SK-MEL-5 (cell line): ENCODE data around the gene ADAP1. TPM values are rescaled to one million over a fixed set of nuclear protein-coding genes. Genes with fewer than 3 reads are reported as not detected.
"Not testable (repeated sequence)": the region's sequence is repeated elsewhere in the genome, so short reads cannot be mapped to it uniquely, and the experiment has no call there.

Experiments used
- DNase-seq: peaks from one replicate; pipeline ENCODE4 v3.0.0-alpha.2; 2016; ENCODE audit warnings: low read depth, low spot score
- in situ Hi-C: cut with HindIII; loops from 2 replicates; pipeline ENCODE4 v1.10.0; 2016; ENCODE audit warnings: low sequenced_read_pairs, high pct_unique_total_duplicates, low pct_unique_long_range_greater_than_20kb
- total RNA-seq: library from RNA; depleted of rRNA; stranded (reverse); fragments of >200 nt; shearing (Covaris generic); gene quantifications from 2 replicates; pipeline ENCODE4 v1.2.3, GENCODE V29; 2014

Gene ADAP1
- total RNA-seq, 1 experiment from 2014 or later = 5.5 TPM

DNA sequence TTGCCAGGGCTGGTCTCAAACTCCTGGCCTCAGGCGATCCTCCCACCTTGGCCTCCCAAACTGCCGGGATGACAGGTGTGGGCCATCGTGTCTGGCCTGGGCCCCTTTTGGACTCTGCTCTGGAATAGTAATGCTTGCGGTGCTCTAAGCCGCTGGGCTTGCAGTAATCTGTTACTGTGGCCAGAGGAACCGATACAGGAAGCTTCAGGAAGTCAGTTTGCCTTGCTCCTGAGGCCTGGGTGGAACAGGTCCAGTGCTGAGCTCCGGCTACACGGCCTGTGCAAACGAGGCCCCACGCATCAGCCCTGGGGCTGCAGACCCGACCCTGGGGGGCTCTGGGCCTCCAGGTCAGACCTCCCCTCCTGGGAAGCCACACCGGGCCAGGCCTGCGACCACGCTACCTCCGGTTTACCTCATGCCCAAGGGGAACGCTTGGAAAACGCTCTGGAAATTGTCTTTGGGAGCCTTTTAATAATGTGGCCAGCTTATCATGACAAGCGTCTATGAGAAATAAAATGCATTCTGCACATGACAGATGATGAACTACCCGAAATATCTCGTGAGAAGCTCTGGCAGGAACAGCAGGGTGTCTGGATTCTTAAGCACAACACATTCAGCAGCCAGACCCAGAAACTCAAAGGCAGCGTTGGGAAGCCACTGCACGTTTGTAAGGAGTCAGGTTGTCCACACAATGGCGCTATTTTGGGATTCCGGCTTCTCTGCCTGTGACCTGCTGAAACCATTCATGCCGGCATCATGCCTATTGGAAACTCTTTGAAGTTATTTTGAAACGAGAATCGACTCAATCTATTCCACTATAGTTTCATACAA lies 10.1 kb upstream of the ADAP1 start:
- in situ Hi-C loops = no loop called here
- peak; percentile 83 for DNase-seq

GRCh38 chr7:963236-964078 lies 9.0 kb upstream of the ADAP1 start:
- in situ Hi-C loops = no loop called here
- no peak for DNase-seq

DNA sequence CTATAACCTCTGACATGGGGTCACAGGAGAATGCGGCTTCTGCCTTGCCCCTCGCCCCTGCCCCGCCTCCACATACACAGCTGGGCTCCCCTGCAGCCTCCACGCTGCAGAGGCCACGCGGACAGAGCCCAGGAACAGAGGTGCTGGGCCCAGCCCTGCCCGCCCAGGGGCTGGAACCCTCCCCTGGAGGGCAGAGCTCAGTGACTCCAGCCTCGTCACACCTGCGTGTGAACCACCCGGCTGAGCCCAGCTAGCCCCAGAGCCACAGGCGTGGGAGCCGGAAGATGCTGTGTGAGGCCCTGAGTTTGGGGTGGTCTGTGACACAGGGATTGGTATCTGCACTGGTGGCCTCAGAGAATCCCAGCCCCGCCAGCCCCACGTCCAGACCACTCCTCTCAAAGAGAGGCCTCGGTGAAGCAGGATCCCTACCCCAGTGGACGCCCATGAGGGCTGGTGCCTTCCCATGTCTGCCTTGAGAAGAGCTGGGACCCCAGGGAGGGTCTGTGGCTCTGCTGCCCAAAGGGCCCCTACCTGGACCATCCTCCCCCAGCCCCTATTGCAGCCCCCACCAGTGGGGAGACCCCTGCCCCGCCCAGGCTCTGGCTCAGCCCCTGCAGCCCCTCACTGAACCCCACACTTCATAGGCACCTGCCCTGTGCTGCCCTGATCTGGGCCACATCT lies 8.1 kb upstream of the ADAP1 start:
- DNase-seq = no peak
- in situ Hi-C loops = no loop called here

DNA sequence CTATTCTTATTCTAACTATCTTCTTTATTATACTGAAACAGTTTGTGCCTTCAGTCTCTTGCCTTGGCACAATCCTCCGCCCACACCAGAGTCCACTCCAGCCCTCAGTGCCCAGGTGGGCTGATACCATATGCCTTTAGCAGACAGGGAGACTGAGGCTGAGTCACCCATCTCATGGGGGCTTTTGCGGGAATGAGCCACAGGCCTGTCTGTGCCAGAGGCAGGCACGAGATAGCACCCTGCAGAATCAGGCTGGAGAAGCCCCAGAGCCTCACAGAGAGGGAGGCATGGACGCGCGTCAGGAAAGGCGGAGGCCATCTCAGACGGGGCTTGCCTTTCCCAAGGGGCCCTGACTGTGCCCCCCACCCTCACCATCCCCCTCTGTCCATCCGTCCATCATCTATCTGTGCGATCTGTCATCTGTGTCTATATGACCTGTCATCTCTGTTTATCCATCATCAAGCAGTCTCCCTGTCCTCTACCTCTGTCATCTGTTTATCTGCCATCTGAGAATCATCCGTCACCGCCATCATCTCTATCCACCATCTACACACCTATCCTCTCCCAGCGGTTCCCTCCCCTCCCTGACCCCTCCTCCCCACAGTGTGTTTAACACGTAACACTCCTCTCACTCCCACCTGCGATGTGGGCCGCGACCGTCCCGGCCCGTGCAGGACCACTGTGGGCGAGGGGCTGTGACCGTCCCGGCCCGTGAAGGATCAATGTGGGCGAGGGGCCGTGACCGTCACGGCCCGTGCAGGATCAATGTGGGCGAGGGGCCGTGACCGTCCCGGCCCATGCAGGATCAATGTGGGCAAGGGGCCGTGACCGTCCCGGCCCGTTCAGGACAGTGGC lies 7.3 kb upstream of the ADAP1 start:
- DNase-seq = no peak
- in situ Hi-C loops = no loop called here

GRCh38 chr7:960972-961371 lies 6.5 kb upstream of the ADAP1 start:
- in situ Hi-C loops, DNase-seq: not testable (repeated sequence)

- DNase-seq = no peak
- in situ Hi-C loops = no loop called here
Measured at GRCh38 chr7:960269-960871, 5.9 kb upstream of the ADAP1 start.

DNA sequence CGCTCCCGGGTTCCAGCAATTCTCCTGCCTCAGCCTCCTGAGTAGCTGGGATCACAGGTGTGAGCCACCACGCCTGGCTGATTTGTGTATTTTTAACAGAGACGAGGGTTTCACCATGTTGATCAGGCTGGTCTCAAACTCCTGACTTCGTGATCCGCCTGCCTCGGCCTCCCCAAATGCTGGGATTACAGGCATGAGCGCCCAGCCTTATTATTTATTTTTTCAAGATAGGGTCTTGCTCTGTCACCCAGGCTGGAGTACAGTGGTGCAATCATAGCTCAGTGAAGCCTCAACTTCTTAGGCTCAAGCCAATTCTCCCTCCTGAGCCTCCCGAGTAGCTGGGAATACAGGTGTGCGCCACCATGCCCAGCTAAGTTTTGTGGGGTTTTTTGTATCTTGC lies 5.3 kb upstream of the ADAP1 start:
- in situ Hi-C loops = not testable (repeated sequence)

DNA sequence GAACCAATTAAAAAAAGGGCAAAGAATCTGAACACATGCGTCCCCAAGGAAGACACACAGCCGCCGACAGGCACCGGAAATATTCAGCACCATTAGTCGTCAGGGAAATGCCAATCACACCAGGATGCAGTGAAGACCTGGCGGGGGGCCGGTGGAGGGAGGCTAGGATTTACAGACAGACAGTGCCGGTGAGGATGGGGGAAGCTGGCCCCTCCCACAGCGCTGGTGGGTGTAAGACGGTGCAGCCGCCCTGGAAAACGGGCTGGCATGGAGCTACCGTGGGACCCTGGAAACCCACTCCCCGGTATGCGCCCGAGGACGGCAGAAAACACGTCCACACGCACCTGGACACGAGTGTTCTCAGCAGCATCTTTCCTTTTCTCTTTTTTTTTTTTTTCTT lies 4.8 kb upstream of the ADAP1 start:
- in situ Hi-C loops = no loop called here
- no peak for DNase-seq

More for the DNA sequence above, 5.3 kb upstream of the ADAP1 start:
- DNase-seq = not testable (repeated sequence)

- no peak for DNase-seq
- in situ Hi-C loops = no loop called here
Measured at GRCh38 chr7:958221-959200, 4.0 kb upstream of the ADAP1 start.

- in situ Hi-C loops = no loop called here
Measured at GRCh38 chr7:957418-958220, 3.1 kb upstream of the ADAP1 start.

DNA sequence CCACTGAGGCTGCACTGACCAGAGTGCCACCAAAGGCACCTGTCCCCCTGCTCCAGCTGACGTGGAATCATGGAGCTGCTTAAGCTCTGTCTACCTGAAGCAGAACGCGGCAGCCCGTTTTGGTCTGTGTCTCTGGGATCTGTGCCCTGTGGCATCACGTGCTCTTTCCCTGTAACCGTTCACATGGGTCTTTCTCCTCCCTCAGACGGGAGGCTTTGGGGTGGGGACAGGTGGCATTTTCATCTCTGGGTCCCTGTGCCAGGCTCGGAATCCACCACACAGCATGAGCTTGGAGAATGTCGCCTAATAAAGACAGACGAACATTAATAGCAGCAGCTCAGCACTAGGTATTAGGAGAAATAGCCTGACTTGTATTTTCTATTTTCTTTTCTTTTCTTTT lies 1.6 kb upstream of the ADAP1 start:
- in situ Hi-C loops = no loop called here
- no peak for DNase-seq

More at GRCh38 chr7:957418-958220, 3.1 kb upstream of the ADAP1 start:
- no peak for DNase-seq

- in situ Hi-C loops = no loop called here
- no peak for DNase-seq
Measured at GRCh38 chr7:953547-954327, 743 bp downstream of the ADAP1 start.

GRCh38 chr7:952548-953441 lies 1.7 kb downstream of the ADAP1 start:
- in situ Hi-C loops = no loop called here
- no peak for DNase-seq
